Mammary epithelial cell (primary cell): ENCODE results near the gene F8A2.
"Not testable (repeated sequence)": the region's sequence is repeated elsewhere in the genome, so short reads cannot be mapped to it uniquely, and the experiment has no call there.

Experiments used
- CTCF ChIP-seq, 2 donors: IDR thresholded peaks in 1 of 2; conservative IDR thresholded peaks in 1 of 2; 2 replicates each; pipeline ENCODE4 v1.5.1; 2011 to 2012; ENCODE audit warnings: inconsistent platforms in 2 of 2, low read length in 2 of 2, mild to moderate bottlenecking in 2 of 2, control low read depth in 1 of 2, low read depth in 1 of 2; ENCODE audit not compliant: insufficient read depth in 1 of 2; ENCODE audit errors: extremely low read depth in 1 of 2
- EZH2 ChIP-seq: IDR thresholded peaks from 2 replicates; pipeline ENCODE4 v1.6.1; 2012; ENCODE audit warnings: low read length, inconsistent platforms, borderline replicate concordance

- not testable (repeated sequence) for TF ChIP-seq CTCF (conservative IDR thresholded peaks at IDR 0.05 in 1 of 2, IDR thresholded peaks at IDR 0.05 in 1 of 2; ENCODE audit: extremely low read depth in 1 of 2, insufficient read depth in 1 of 2, low read depth in 1 of 2, low read length in 2 of 2); EZH2
These were observed 653 bp downstream of the F8A2 start for GRCh38 chrX:155382529-155382967.
